Right ventricle myocardium superior (tissue), 1 donor: ENCODE measurements around the gene BCL2. TPM values are rescaled to one million over a fixed set of nuclear protein-coding genes. Genes with fewer than 3 reads are reported as not detected.

Experiments used
- ATAC-seq: fragments of 200-7000 bp; cut with Tn5 transposase; one replicate; pipeline ENCODE4 v1.9.1; 2020; ENCODE audit warnings: mild to moderate bottlenecking; ENCODE audit not compliant: poor library complexity
- DNase-seq: peaks from one replicate; pipeline ENCODE4 v3.0.0-alpha.2; 2020
- intact Hi-C: fragments of 100-400 bp; cut with DNase I; formaldehyde crosslinking; loops from one replicate; pipeline ENCODE4 v1.11.2; 2022
- total RNA-seq: library from RNA; stranded (reverse); fragmentation: NEBNext Ultra II Directional; extraction: Animal tissue kit (Norgen Biotek cat#: 25700); gene quantifications from one replicate; pipeline ENCODE4 v1.2.1, GENCODE V29; 2021
- donor health status: DM: no; HTN: yes; CAD: no; lungs with severe emphysema.

The BCL2 gene
- total RNA-seq, 1 donor from 2014 or later, result 9.0 TPM

- DNase-seq (no peak), ATAC-seq (no peak)
- intact Hi-C loops, result no loop called here
These were observed 246.1 kb downstream of the BCL2 start for GRCh38 chr18:63073481-63073880.

Other genes with a start within 250 kb of the BCL2 start
- 29.2 TPM for gene KDSR, start 47.4 kb upstream of the BCL2 start, total RNA-seq
- 15.9 TPM for gene VPS4B, start 102.7 kb upstream of the BCL2 start, total RNA-seq
- not detected for gene SERPINB5, start 157.2 kb upstream of the BCL2 start, total RNA-seq
- gene SERPINB12, start 222.6 kb upstream of the BCL2 start, total RNA-seq, result not detected